B cell (primary cell): ENCODE results near the gene RAPGEF1. TPM values are rescaled to one million over a fixed set of nuclear protein-coding genes. Genes with fewer than 3 reads are reported as not detected.

Source experiments
- ATAC-seq: fragments of 200-7000 bp; cut with Tn5 transposase; one replicate; pipeline ENCODE4 v1.10.0; 2021; ENCODE audit warnings: low read depth, mild to moderate bottlenecking, moderate number of reproducible peaks, moderate library complexity
- CTCF ChIA-PET: fragments of 350-600 bp; sonication (Branson Sonifier 250); formaldehyde crosslinking; loops from one replicate; lab custom pipeline; 2021; ENCODE audit warnings: antibody characterized with exemption, inconsistent platforms; lab: Charles Lee
- POLR2A ChIA-PET: fragments of 350-600 bp; sonication (Branson Sonifier 250); formaldehyde crosslinking; loops from one replicate; lab custom pipeline; 2021; ENCODE audit warnings: antibody characterized with exemption; lab: Charles Lee
- DNase-seq: peaks from one replicate; pipeline ENCODE4 v3.0.0; 2013
- H2AFZ ChIP-seq: 2 replicates; pipeline ENCODE4 v1.6.1; 2012; ENCODE audit warnings: mild to moderate bottlenecking, low read depth, low read length; ENCODE audit not compliant: insufficient read depth, poor library complexity, severe bottlenecking
- H3K27ac ChIP-seq, 2 donors: 1 replicate in 1 of 2; 2 replicates in 1 of 2; pipeline ENCODE4 v1.5.1; 2012 to 2013; ENCODE audit warnings: low read length in 2 of 2, mild to moderate bottlenecking in 2 of 2, moderate library complexity in 1 of 2
- H3K27me3 ChIP-seq, 4 experiments: fragments of 200-600 bp in 1 of 4; sonication (generic) in 1 of 4; replicated peaks in 1 of 4; 1 replicate in 2 of 4; 2 replicates in 2 of 4; pipeline versions ENCODE4 v1.6.1 to v1.7.0; 2013 to 2016; ENCODE audit warnings: low read length in 3 of 4, mild to moderate bottlenecking in 2 of 4, mixed read lengths in 1 of 4, moderate library complexity in 1 of 4; ENCODE audit not compliant: insufficient read depth in 4 of 4, control insufficient read depth in 3 of 4; ENCODE audit errors: control extremely low read depth in 1 of 4
- H3K36me3 ChIP-seq, 2 experiments: replicated peaks in 1 of 2; 1 replicate in 1 of 2; 2 replicates in 1 of 2; pipeline versions ENCODE4 v1.6.1 to v1.7.1; 2013; ENCODE audit warnings: low read length in 1 of 2; ENCODE audit not compliant: insufficient read depth in 2 of 2, control insufficient read depth in 1 of 2; ENCODE audit errors: control extremely low read depth in 1 of 2, extremely low read depth in 1 of 2
- H3K4me1 ChIP-seq, 2 donors: fragments of 200-600 bp in 1 of 2; sonication (generic) in 1 of 2; 1 replicate in 1 of 2; 2 replicates in 1 of 2; pipeline versions ENCODE4 v1.5.1 to v1.6.1; 2013 to 2017; ENCODE audit warnings: low read length in 2 of 2; ENCODE audit not compliant: control insufficient read depth in 2 of 2, insufficient read depth in 2 of 2
- H3K4me2 ChIP-seq: replicated peaks from 2 replicates; pipeline ENCODE3; 2012; ENCODE audit warnings: mild to moderate bottlenecking, low read depth, low read length; ENCODE audit not compliant: poor library complexity, severe bottlenecking
- H3K4me3 ChIP-seq, 5 experiments: fragments of 200-600 bp in 1 of 5; sonication (generic) in 1 of 5; 1 replicate in 3 of 5; 2 replicates in 2 of 5; pipeline versions ENCODE4 v1.5.1 to v1.7.0; 2011 to 2016; ENCODE audit warnings: low read length in 4 of 5, mild to moderate bottlenecking in 4 of 5, low read depth in 2 of 5, control low read depth in 1 of 5, moderate library complexity in 1 of 5; ENCODE audit not compliant: insufficient read depth in 1 of 5; ENCODE audit errors: control extremely low read depth in 1 of 5, extremely low read depth in 1 of 5
- H3K79me2 ChIP-seq: fragments of 200-600 bp; sonication (generic); one replicate; pipeline ENCODE4 v1.6.0; 2016; ENCODE audit warnings: low read length; ENCODE audit not compliant: control insufficient read depth, insufficient read depth
- H3K9ac ChIP-seq: fragments of 200-600 bp; sonication (generic); 2 replicates; pipeline ENCODE4 v1.6.1; 2017; ENCODE audit warnings: mild to moderate bottlenecking, low read length, moderate library complexity
- H3K9me3 ChIP-seq, 3 donors: one replicate each; pipeline versions ENCODE4 v1.6.1 to v1.7.1; 2013; ENCODE audit warnings: low read length in 2 of 3; ENCODE audit not compliant: control insufficient read depth in 2 of 3, insufficient read depth in 1 of 3; ENCODE audit errors: control extremely low read depth in 1 of 3
- H4K20me1 ChIP-seq: 2 replicates; pipeline ENCODE4 v1.6.0; 2012; ENCODE audit warnings: mild to moderate bottlenecking, low read length; ENCODE audit not compliant: insufficient read depth, control insufficient read depth, poor library complexity, severe bottlenecking
- H3K27ac Mint-ChIP-seq: one replicate; pipeline ENCODE4 v1.8.0; 2021; ENCODE audit warnings: mixed read lengths
- H3K27me3 Mint-ChIP-seq: one replicate; pipeline ENCODE4 v1.8.0; 2021; ENCODE audit warnings: mixed read lengths
- H3K4me1 Mint-ChIP-seq: one replicate; pipeline ENCODE4 v1.8.0; 2021; ENCODE audit warnings: mixed read lengths
- H3K4me3 Mint-ChIP-seq: one replicate; pipeline ENCODE4 v1.8.0; 2021; ENCODE audit warnings: mixed read lengths
- H3K9me3 Mint-ChIP-seq: one replicate; pipeline ENCODE4 v1.8.0; 2022; ENCODE audit warnings: mixed read lengths; ENCODE audit not compliant: insufficient read depth
- CTCF ChIP-seq: fragments of 200-600 bp; IDR thresholded peaks from one replicate; pipeline ENCODE4 v1.8.0; 2022; ENCODE audit warnings: antibody characterized with exemption, mild to moderate bottlenecking
- EZH2 ChIP-seq: IDR thresholded peaks from 2 replicates; pipeline ENCODE4 v1.6.1; 2012; ENCODE audit warnings: borderline replicate concordance, low read depth, mild to moderate bottlenecking, moderate library complexity, low read length; ENCODE audit not compliant: insufficient read depth, poor library complexity, severe bottlenecking
- WGBS: methylation state at CpG from one replicate; pipeline ENCODE4 v1.1.5; 2013; ENCODE audit warnings: missing lambda C conversion rate; ENCODE audit not compliant: insufficient coverage; 5-methylcytosine and 5-hydroxymethylcytosine counted together
- intact Hi-C: fragments of 100-400 bp; cut with micrococcal nuclease; formaldehyde crosslinking; loops from one replicate; pipeline ENCODE4 v1.10.0; 2022
- polyA plus RNA-seq: library from polyadenylated mRNA; depleted of rRNA; stranded (reverse); fragments of >200 nt; gene quantifications from 2 replicates; pipeline ENCODE4 v1.2.3, GENCODE V29; 2012
- total RNA-seq, 2 donors: library from RNA; stranded (reverse); fragments of 120-200 nt in 1 of 2; gene quantifications; 1 replicate in 1 of 2; 2 replicates in 1 of 2; pipeline versions ENCODE4 v1.2.3 to v1.2.4, GENCODE V29; 2013 to 2022

RAPGEF1 gene
- total and polyA plus RNA-seq, 2 donors (not counting 1 experiment from before 2014, with no cell fraction given): 134 to 447 TPM

GRCh38 chr9:131734781-131735180 lies 5.1 kb downstream of the RAPGEF1 start:
- DNase-seq (no peak), ATAC-seq (no peak)
- peak overlapping the region; percentile 88 for H3K27ac Mint-ChIP-seq
- Histone ChIP-seq H3K36me3 (peaks cover 3 to 4% of the 10 kb centered on the region in 2 experiments), H4K20me1 (peaks cover 24% of the 10 kb centered on the region), H3K27ac (peak overlapping the region; percentile 99 to 100), H3K27me3 (no peaks in the 10 kb centered on the region), H2AFZ (no peak overlapping the region), H3K9me3 (no peaks in the 10 kb centered on the region), H3K4me1 (peaks cover 81 to 92% of the 10 kb centered on the region in 2 donors), H3K4me3 (peak overlapping the region in 2 of 5 experiments; percentile 5 to 52), H3K9ac (peak overlapping the region; percentile 56), H3K4me2 (peak overlapping the region; percentile 74), H3K79me2 (peaks cover 86% of the 10 kb centered on the region)
- intact Hi-C loops: loop anchor here (5.0 kb wide), 1 partner anchor 1692 kb away; the partner anchor contains the start of gene FNBP1
- peak overlapping the region; percentile 78 for H3K4me3 Mint-ChIP-seq
- CTCF ChIA-PET: interaction anchor here (0.9 to 10.4 kb wide), 3 partner anchors 58 to 78 kb away, joined by 3 to 146 read pairs (median 6); no protein-coding TSS in a partner anchor
- WGBS: 65% methylated on average over 6 of the region's 8 CpGs
- no peak for TF ChIP-seq EZH2
- TF ChIP-seq CTCF: no peak
- peaks cover 86% of the 10 kb centered on the region for H3K4me1 Mint-ChIP-seq
- H3K9me3 Mint-ChIP-seq: no peaks in the 10 kb centered on the region
- H3K27me3 Mint-ChIP-seq: no peaks in the 10 kb centered on the region
- POLR2A ChIA-PET: interaction anchor here (2.2 to 2.3 kb wide), 2 partner anchors 60 to 105 kb away, joined by 8 read pairs; no protein-coding TSS in a partner anchor

- intact Hi-C loops: loop anchor here (5.0 kb wide), 1 partner anchor 1692 kb away; the partner anchor contains the start of gene FNBP1
- Histone ChIP-seq H3K9ac (peak overlapping the region; percentile 56), H4K20me1 (peaks cover 24% of the 10 kb centered on the region), H3K4me1 (peaks cover 84 to 97% of the 10 kb centered on the region in 2 donors), H3K36me3 (peaks cover 3 to 4% of the 10 kb centered on the region in 2 experiments), H3K27ac (peak overlapping the region; percentile 99 to 100), H3K9me3 (no peaks in the 10 kb centered on the region), H3K27me3 (no peaks in the 10 kb centered on the region), H2AFZ (peak overlapping the region; percentile 28), H3K4me2 (peak overlapping the region; percentile 74), H3K4me3 (peak overlapping the region in 4 of 5 experiments; percentile 11 to 52 (median 36)), H3K79me2 (peaks cover 84% of the 10 kb centered on the region)
- H3K27me3 Mint-ChIP-seq: no peaks in the 10 kb centered on the region
- TF ChIP-seq CTCF (no peak), EZH2 (no peak)
- CTCF ChIA-PET: interaction anchor here (0.6 to 10.4 kb wide), 6 partner anchors 15 to 111 kb away, joined by 3 to 146 read pairs (median 8); no protein-coding TSS in a partner anchor
- peak overlapping the region; percentile 78 for H3K4me3 Mint-ChIP-seq
- DNase-seq (peak; percentile 66), ATAC-seq (no peak)
- 0% methylated on average over 2 of the region's 6 CpGs for WGBS
- POLR2A ChIA-PET: interaction anchor here (0.7 to 8.1 kb wide), 4 partner anchors 56 to 104 kb away, joined by 3 to 76 read pairs (median 8); no protein-coding TSS in a partner anchor
- H3K4me1 Mint-ChIP-seq: peaks cover 92% of the 10 kb centered on the region
- peak overlapping the region; percentile 88 for H3K27ac Mint-ChIP-seq
- no peaks in the 10 kb centered on the region for H3K9me3 Mint-ChIP-seq
These were observed 5.7 kb downstream of the RAPGEF1 start for GRCh38 chr9:131734165-131734610.
